Measurements from ENCODE around the gene CHMP5.

The CHMP5 gene

GRCh38 chr9:33227008-33227398, 37.8 kb upstream of the CHMP5 start:
- no peak for DNase-seq (ENCODE audit: extremely low read depth, low read depth)
- no peak for TF ChIP-seq CTCF (IDR thresholded peaks at IDR 0.05; ENCODE audit: low read depth, low read length)

GRCh38 chr9:33227741-33228140, 37.1 kb upstream of the CHMP5 start:
- DNase-seq (ENCODE audit: extremely low read depth, low read depth) = no peak
- no peak for TF ChIP-seq CTCF (IDR thresholded peaks at IDR 0.05; ENCODE audit: low read depth, low read length)

- DNase-seq (ENCODE audit: extremely low read depth, low read depth) = no peak
- no peak for TF ChIP-seq CTCF (IDR thresholded peaks at IDR 0.05; ENCODE audit: low read depth, low read length)
Measured at GRCh38 chr9:33228606-33229005, 36.2 kb upstream of the CHMP5 start.

GRCh38 chr9:33229359-33230114, 35.3 kb upstream of the CHMP5 start:
- TF ChIP-seq CTCF (IDR thresholded peaks at IDR 0.05; ENCODE audit: low read depth, low read length) = no peak
- DNase-seq (ENCODE audit: extremely low read depth, low read depth) = no peak

GRCh38 chr9:33230756-33231622, 33.9 kb upstream of the CHMP5 start:
- TF ChIP-seq CTCF (IDR thresholded peaks at IDR 0.05; ENCODE audit: low read depth, low read length) = no peak
- DNase-seq (ENCODE audit: extremely low read depth, low read depth) = no peak

- no peak for TF ChIP-seq CTCF (IDR thresholded peaks at IDR 0.05; ENCODE audit: low read depth, low read length)
- DNase-seq (ENCODE audit: extremely low read depth, low read depth) = no peak
Measured at GRCh38 chr9:33231623-33231942, 33.3 kb upstream of the CHMP5 start.

GRCh38 chr9:33232815-33233214, 32.0 kb upstream of the CHMP5 start:
- TF ChIP-seq CTCF (IDR thresholded peaks at IDR 0.05; ENCODE audit: low read depth, low read length) = no peak
- DNase-seq (ENCODE audit: extremely low read depth, low read depth) = no peak
